GM12892 (cell line): ENCODE results near the gene CMTM2.

Source experiments
- POLR2A ChIP-seq: IDR thresholded peaks from 2 replicates; pipeline ENCODE4 v1.6.1; 2011; ENCODE audit warnings: low read depth, low read length, control low read depth
- POLR2AphosphoS5 ChIP-seq: IDR thresholded peaks from 2 replicates; pipeline ENCODE4 v1.6.1; 2011; ENCODE audit warnings: low read depth, low read length, control low read depth
- TAF1 ChIP-seq: IDR thresholded peaks from 2 replicates; pipeline ENCODE4 v1.6.1; 2011; ENCODE audit warnings: low read depth, mild to moderate bottlenecking, control low read depth, low read length, borderline replicate concordance

DNA sequence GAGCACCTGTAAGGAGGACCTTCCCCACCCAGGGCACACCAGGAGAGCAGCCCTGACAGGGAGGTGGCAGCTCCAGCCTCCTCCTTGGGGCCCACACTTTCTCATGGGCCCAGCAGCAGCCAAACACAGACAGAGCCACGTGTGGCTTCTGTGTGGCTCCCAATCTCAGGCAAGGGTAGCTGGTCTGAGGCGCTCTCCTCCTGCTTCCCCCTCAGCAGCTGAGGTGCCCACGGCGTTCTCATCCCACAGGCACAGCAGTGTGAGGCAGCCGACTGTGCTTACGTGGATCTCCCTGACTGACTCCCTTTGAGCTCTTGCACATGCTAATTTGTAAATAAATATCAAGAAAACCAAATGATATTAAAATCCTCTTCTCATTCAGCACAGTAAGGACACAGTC lies 56.1 kb downstream of the CMTM2 start:
- no peak for TF ChIP-seq POLR2A
- TF ChIP-seq POLR2AphosphoS5, result no peak
- no peak for TF ChIP-seq TAF1
